Caco-2 (cell line): ENCODE results near the gene CSRP1. TPM values are rescaled to one million over a fixed set of nuclear protein-coding genes. Genes with fewer than 3 reads are reported as not detected.

ENCODE experiments used
- BruUV-seq: library from RNA; stranded (reverse); fragments of 400-500 nt; replicated peaks from 2 replicates; lab custom pipeline; 2021; lab: Mats Ljungman, UMichigan
- CTCF ChIA-PET: fragments of 300-600 bp; sonication (Branson Sonifier 250); formaldehyde crosslinking; loops from one replicate; lab custom pipeline; 2022; ENCODE audit warnings: antibody characterized with exemption; lab: Charles Lee
- POLR2A ChIA-PET: fragments of 300-600 bp; sonication (Branson Sonifier 250); formaldehyde crosslinking; loops from one replicate; lab custom pipeline; 2022; ENCODE audit warnings: antibody characterized with exemption; lab: Charles Lee
- DNase-seq, 2 experiments: peaks; one replicate each; pipeline versions ENCODE4 v3.0.0 to v3.0.0-alpha.2; 2020 to 2022
- H3K27me3 ChIP-seq: replicated peaks from 2 replicates; pipeline ENCODE4 v1.6.0; 2011; ENCODE audit warnings: low read length; ENCODE audit not compliant: control insufficient read depth, insufficient read depth
- H3K36me3 ChIP-seq: 2 replicates; pipeline ENCODE4 v1.5.1; 2011; ENCODE audit warnings: low read length; ENCODE audit not compliant: control insufficient read depth, insufficient read depth
- H3K4me1 ChIP-seq: fragments of 250-450 bp; sonication (Bioruptor Pico); 2 replicates; pipeline ENCODE4 v1.5.1; 2020; ENCODE audit warnings: mild to moderate bottlenecking
- H3K4me3 ChIP-seq: 2 replicates; pipeline ENCODE4 v1.5.1; 2011; ENCODE audit warnings: low read depth, mild to moderate bottlenecking, control low read depth, low read length
- H3K9me3 ChIP-seq: fragments of 250-450 bp; sonication (Bioruptor Pico); 2 replicates; pipeline ENCODE4 v1.5.1; 2020; ENCODE audit warnings: mild to moderate bottlenecking, moderate library complexity
- H3K27ac Mint-ChIP-seq: one replicate; pipeline ENCODE4 v1.8.0; 2022; ENCODE audit warnings: mixed read lengths; ENCODE audit not compliant: unreplicated experiment
- H3K27me3 Mint-ChIP-seq: one replicate; pipeline ENCODE4 v1.8.0; 2022; ENCODE audit warnings: mixed read lengths; ENCODE audit not compliant: insufficient read depth, unreplicated experiment
- H3K36me3 Mint-ChIP-seq: one replicate; pipeline ENCODE4 v1.8.0; 2022; ENCODE audit warnings: mild to moderate bottlenecking, mixed read lengths; ENCODE audit not compliant: insufficient read depth, unreplicated experiment
- H3K4me1 Mint-ChIP-seq: one replicate; pipeline ENCODE4 v1.8.0; 2022; ENCODE audit warnings: low read depth, mixed read lengths; ENCODE audit not compliant: unreplicated experiment
- H3K4me3 Mint-ChIP-seq: one replicate; pipeline ENCODE4 v1.8.0; 2022; ENCODE audit warnings: mild to moderate bottlenecking, moderate library complexity, mixed read lengths; ENCODE audit not compliant: unreplicated experiment
- H3K9me3 Mint-ChIP-seq: one replicate; pipeline ENCODE4 v1.8.0; 2022; ENCODE audit warnings: mixed read lengths; ENCODE audit not compliant: unreplicated experiment
- intact Hi-C: fragments of 100-400 bp; cut with micrococcal nuclease; formaldehyde crosslinking; loops from one replicate; pipeline ENCODE4 v1.10.0; 2022; ENCODE audit not compliant: unreplicated experiment
- total RNA-seq: library from RNA; stranded (reverse); gene quantifications from 2 replicates; pipeline ENCODE4 v1.2.3, GENCODE V29; 2022
- TF ChIP-seq, protein P1 (sequence below), 2 experiments: fragments of 200-600 bp in 1 of 2; IDR thresholded peaks; 1 replicate in 1 of 2; 2 replicates in 1 of 2; pipeline versions ENCODE4 v1.5.1 to v1.8.0; 2011 to 2022; ENCODE audit warnings: antibody characterized with exemption in 1 of 2, control low read depth in 1 of 2, inconsistent platforms in 1 of 2, low read depth in 1 of 2, low read length in 1 of 2, mild to moderate bottlenecking in 1 of 2, moderate library complexity in 1 of 2; ENCODE audit not compliant: insufficient read depth in 1 of 2, severe bottlenecking in 1 of 2, unreplicated experiment in 1 of 2

CSRP1 gene
- total RNA-seq, 1 experiment from 2014 or later: 60.0 TPM

DNA sequence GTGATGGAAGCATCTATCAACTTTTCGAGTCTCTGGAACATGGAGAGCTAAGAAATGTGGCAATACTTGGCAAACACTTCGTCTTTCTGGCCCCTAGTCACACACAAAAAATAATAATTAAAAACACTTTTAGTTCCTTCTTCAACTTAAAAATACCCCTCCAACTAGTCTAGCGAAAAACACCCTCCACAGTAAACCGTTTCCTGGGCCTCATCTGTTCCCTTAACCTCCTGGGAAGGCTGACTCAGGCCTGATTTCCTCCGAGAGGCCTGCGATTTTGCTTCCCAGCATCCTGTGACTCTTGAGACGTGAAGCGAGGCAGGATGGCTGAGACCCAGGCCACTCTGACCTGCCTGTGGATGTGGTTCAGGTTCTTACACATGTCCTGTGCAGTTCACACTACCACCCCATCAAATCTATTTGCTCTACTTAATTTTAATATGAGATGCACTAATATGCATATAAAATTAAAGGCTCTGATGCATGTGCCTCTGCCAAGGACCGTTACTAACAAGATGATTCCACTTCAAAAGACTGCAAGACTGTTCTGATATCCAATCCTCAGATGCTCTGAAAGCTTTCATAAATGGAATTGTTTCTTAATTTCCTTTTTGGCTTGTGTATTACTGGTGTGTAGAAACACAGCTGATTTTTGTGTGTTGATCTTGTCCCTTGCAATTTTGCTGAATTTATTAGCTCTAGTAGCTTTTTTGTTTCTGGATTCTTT, 35.5 kb upstream of the CSRP1 start:
- Mint-ChIP-seq H3K27me3 (peaks cover 20% of the 10 kb centered on the region), H3K9me3 (no peaks in the 10 kb centered on the region), H3K4me3 (no peak overlapping the region), H3K36me3 (no peaks in the 10 kb centered on the region), H3K27ac (no peak overlapping the region), H3K4me1 (no peaks in the 10 kb centered on the region)
- DNase-seq: no peak
- BruUV-seq: no TSS peak
- peaks cover 4% of the 10 kb centered on the region; the same call in 1 of the 2 replicates for H3K4me1 ChIP-seq
- no peak overlapping the region for H3K4me3 ChIP-seq
- no peaks in the 10 kb centered on the region for H3K36me3 ChIP-seq
- H3K27me3 ChIP-seq: peaks cover 6% of the 10 kb centered on the region
- TF ChIP-seq, protein P1, sequence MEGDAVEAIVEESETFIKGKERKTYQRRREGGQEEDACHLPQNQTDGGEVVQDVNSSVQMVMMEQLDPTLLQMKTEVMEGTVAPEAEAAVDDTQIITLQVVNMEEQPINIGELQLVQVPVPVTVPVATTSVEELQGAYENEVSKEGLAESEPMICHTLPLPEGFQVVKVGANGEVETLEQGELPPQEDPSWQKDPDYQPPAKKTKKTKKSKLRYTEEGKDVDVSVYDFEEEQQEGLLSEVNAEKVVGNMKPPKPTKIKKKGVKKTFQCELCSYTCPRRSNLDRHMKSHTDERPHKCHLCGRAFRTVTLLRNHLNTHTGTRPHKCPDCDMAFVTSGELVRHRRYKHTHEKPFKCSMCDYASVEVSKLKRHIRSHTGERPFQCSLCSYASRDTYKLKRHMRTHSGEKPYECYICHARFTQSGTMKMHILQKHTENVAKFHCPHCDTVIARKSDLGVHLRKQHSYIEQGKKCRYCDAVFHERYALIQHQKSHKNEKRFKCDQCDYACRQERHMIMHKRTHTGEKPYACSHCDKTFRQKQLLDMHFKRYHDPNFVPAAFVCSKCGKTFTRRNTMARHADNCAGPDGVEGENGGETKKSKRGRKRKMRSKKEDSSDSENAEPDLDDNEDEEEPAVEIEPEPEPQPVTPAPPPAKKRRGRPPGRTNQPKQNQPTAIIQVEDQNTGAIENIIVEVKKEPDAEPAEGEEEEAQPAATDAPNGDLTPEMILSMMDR (IDR thresholded peaks at IDR 0.05; ENCODE audit: insufficient read depth in 1 of 2, low read depth in 1 of 2, low read length in 1 of 2, severe bottlenecking in 1 of 2, unreplicated experiment in 1 of 2): no peak
- no peaks in the 10 kb centered on the region for H3K9me3 ChIP-seq
- intact Hi-C loops: no loop called here
- CTCF ChIA-PET: no interaction called here
- POLR2A ChIA-PET: no interaction called here

DNA sequence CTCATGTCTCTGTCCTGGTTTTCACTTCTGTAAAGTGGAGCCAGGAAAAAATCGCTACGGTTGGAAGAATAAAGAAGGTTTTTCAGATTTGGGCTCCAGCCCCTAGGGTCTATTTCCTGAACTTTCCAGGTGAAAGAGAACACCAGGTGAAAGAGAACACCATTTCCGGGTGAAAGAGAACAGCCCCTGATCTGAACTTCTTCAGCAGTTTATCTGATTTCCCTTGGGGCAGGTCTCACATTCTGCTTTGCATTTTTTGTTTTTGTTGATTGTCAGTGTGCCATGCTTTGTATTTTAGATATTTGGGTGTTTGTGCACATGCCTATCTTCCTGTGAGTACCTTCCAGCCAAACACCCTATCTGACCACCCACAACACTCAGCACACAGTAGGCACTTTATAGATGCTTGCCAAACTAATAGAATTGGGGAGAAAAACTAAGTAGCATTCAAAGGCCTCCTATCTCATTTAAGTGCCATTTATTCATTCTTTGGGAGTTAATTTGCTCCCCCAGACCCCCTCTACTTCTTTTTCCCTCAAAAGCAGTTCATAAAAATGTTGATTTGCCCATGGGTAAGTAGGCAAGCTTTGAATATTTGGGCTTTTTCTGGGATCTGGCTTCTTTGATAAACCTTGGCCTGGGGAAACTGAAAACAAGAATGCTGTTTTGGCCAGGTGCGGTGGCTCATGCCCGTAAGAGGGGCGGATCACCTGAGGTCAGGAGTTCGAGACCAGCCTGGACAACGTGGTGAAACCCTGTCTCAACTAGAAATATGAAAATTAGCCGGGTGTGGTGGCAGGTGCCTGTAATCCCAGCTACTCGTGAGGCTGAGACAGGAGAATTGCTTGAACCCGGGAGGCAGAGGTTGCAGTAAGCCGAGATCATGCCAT, 34.2 kb upstream of the CSRP1 start:
- H3K27me3 Mint-ChIP-seq: peaks cover 27% of the 10 kb centered on the region
- ChIA-PET POLR2A (no interaction called here), CTCF (interaction anchor here (1.7 kb wide), 1 partner anchor 10 kb away, joined by 4 read pairs; no protein-coding TSS in a partner anchor)
- Histone ChIP-seq H3K4me1 (peaks cover 4% of the 10 kb centered on the region; the same call in 1 of the 2 replicates), H3K27me3 (peaks cover 8% of the 10 kb centered on the region), H3K4me3 (no peak overlapping the region), H3K36me3 (no peaks in the 10 kb centered on the region), H3K9me3 (no peaks in the 10 kb centered on the region)
- H3K27ac Mint-ChIP-seq: no peak overlapping the region
- H3K4me3 Mint-ChIP-seq: peak overlapping the region; percentile 79
- H3K9me3 Mint-ChIP-seq: no peaks in the 10 kb centered on the region
- H3K36me3 Mint-ChIP-seq: no peaks in the 10 kb centered on the region
- BruUV-seq: no TSS peak
- intact Hi-C loops: no loop called here
- no peak for DNase-seq
- TF ChIP-seq, protein P1 (IDR thresholded peaks at IDR 0.05; ENCODE audit: insufficient read depth in 1 of 2, low read depth in 1 of 2, low read length in 1 of 2, severe bottlenecking in 1 of 2, unreplicated experiment in 1 of 2): no peak
- no peaks in the 10 kb centered on the region for H3K4me1 Mint-ChIP-seq
